Cardiac muscle cell (in vitro differentiated cells and primary cell): ENCODE results near the gene C17orf107. TPM values are rescaled to one million over a fixed set of nuclear protein-coding genes. Genes with fewer than 3 reads are reported as not detected.
A peak's percentile ranks its signal among the peaks of the same experiment; 100 is the strongest.

ENCODE experiments used
- DNase-seq, 2 donors: peaks; one replicate each; pipeline versions ENCODE4 v3.0.0 to v3.0.0-alpha.2; 2010 to 2017; ENCODE audit warnings: low read depth in 1 of 2, low spot score in 1 of 2
- H3K27ac ChIP-seq: fragments of 200-600 bp; sonication (generic); 2 replicates; pipeline ENCODE4 v1.5.1; 2016
- H3K27me3 ChIP-seq: fragments of 200-600 bp; sonication (generic); 2 replicates; pipeline ENCODE4 v1.6.0; 2016; ENCODE audit warnings: control low read depth
- H3K36me3 ChIP-seq: fragments of 200-600 bp; sonication (generic); 2 replicates; pipeline ENCODE4 v1.5.1; 2016; ENCODE audit warnings: control low read depth
- H3K4me1 ChIP-seq: fragments of 200-600 bp; sonication (generic); 2 replicates; pipeline ENCODE4 v1.8.1; 2017; ENCODE audit warnings: low read depth, mild to moderate bottlenecking, mixed run types
- H3K4me3 ChIP-seq: fragments of 200-600 bp; sonication (generic); 2 replicates; pipeline ENCODE4 v1.5.1; 2016; ENCODE audit warnings: mild to moderate bottlenecking
- H3K9me3 ChIP-seq: fragments of 200-600 bp; sonication (generic); 2 replicates; pipeline ENCODE4 v1.5.1; 2017; ENCODE audit warnings: low read depth, mild to moderate bottlenecking, control low read depth
- CTCF ChIP-seq: IDR thresholded peaks from 2 replicates; pipeline ENCODE4 v1.5.1; 2012; ENCODE audit warnings: low read depth, mild to moderate bottlenecking, low read length
- polyA plus RNA-seq: library from polyadenylated mRNA; unstranded; fragments of >200 nt; fragmentation: Nextera tagmentation; extraction: Ambion mirVana; gene quantifications from 2 replicates; pipeline ENCODE4 v1.2.1, GENCODE V29; 2016
- total RNA-seq: library from RNA; depleted of rRNA; stranded (reverse); fragments of >200 nt; gene quantifications from 2 replicates; pipeline ENCODE4 v1.2.3, GENCODE V29; 2016

Gene C17orf107
- total and polyA plus RNA-seq, 2 experiments from 2014 or later: 1.3 to 7.4 TPM

DNA sequence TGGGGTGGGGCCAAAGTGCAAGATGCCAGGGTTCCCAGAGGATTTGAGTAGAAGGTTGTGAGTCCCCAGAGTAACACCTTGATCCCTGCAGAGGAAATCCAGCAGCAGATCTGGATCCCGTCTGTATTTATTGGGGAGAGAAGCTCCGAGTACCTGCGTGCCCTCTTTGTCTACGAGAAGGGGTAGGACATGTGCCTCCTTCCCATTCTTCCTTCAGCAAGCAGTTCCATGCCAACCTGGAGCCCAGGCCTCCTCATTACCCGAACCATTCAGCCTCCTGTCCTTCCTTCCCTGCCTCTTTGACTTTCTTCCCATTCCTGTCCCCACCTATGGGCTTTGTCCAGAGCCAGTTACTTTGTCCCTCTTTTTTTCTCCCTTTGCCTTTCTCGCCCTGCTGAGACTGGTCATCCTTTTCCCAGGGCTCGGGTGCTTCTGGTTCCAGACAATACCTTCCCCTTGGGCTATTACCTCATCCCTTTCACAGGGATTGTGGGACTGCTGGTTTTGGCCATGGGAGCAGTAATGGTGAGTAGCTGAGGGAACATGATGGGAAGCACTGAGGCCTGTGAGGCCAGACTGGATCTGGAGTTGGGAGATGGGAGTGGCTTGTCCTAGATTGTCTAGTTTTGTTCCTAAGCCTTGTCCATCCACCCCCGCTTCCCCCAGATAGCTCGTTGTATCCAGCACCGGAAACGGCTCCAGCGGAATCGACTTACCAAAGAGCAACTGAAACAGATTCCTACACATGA lies 43.6 kb downstream of the C17orf107 start:
- H3K27me3 ChIP-seq: no peaks in the 10 kb centered on the region
- H3K9me3 ChIP-seq: no peaks in the 10 kb centered on the region
- H3K4me1 ChIP-seq: peaks cover 23% of the 10 kb centered on the region
- DNase-seq: no peak
- peaks cover 35% of the 10 kb centered on the region for H3K36me3 ChIP-seq
- no peak overlapping the region for H3K4me3 ChIP-seq
- H3K27ac ChIP-seq: peak overlapping the region; percentile 16
- no peak for TF ChIP-seq CTCF

DNA sequence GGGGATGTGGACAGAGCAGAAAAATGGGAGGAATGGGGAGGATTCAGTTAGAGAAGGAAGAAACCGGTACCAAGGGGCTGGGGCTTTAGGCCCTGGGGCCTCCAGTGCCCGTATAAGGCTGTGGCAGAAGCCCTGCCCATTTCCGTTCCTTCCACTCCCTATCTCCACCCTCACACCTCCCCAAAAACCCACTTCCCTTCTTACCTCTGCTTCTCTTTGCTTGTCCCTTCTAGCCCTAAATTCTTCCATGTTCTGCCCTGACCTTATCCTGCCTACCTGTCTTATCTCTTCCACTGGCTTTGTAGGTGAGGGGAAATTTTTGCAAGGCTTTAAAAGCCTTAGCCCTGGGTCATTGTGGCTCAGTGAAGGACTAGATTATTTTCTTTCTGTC lies 44.8 kb downstream of the C17orf107 start:
- H3K27ac ChIP-seq: peak overlapping the region; percentile 94
- H3K9me3 ChIP-seq: no peaks in the 10 kb centered on the region
- TF ChIP-seq CTCF: no peak
- no peak overlapping the region for H3K4me3 ChIP-seq
- no peak for DNase-seq
- H3K36me3 ChIP-seq: peaks cover 32% of the 10 kb centered on the region
- no peaks in the 10 kb centered on the region for H3K27me3 ChIP-seq
- H3K4me1 ChIP-seq: peaks cover 15% of the 10 kb centered on the region

- H3K27me3 ChIP-seq: no peaks in the 10 kb centered on the region
- TF ChIP-seq CTCF: no peak
- DNase-seq: no peak
- H3K4me1 ChIP-seq: peaks cover 15% of the 10 kb centered on the region
- H3K4me3 ChIP-seq: no peak overlapping the region
- peaks cover 32% of the 10 kb centered on the region for H3K36me3 ChIP-seq
- H3K27ac ChIP-seq: peak overlapping the region; percentile 94
- no peaks in the 10 kb centered on the region for H3K9me3 ChIP-seq
Measured at GRCh38 chr17:4944554-4945175, 45.3 kb downstream of the C17orf107 start.

DNA sequence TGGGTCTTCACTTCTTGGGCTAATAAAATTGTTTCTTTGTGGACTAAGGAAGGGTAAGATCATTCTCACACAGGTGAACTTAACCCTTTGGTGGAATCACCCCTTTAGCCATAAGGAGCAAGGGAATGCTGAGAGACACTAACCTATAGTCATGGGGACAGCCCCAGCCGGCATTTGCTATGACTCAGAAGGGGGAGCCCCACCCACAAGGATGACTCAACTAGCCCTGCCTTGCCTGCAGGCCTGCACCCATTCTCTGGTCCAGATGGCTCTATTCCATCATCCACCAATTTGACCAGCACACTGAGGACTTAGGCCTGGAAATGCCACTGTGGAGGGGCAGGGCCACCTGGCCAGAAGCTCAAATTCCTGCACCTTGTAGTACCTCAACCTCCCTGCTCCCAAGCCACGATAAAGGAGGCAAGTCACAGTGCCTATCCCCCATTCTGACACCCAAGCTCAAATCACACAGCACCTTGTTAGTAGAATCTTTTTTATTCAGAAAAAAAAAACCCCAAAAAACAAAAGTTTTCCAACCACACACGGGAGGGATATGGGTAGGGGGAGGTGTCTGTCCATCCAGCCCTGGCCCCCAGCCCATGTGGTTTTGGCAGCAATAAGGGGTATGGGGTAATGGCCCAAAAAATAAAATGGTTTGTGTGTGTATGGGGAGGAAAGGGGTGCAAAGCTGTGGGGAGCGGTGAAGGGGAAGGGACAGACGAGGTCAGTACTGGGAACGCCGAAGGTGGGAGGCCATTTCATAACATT lies 46.0 kb downstream of the C17orf107 start:
- peak in 1 of 2 donors; percentile 90 for DNase-seq
- peak overlapping the region; percentile 94 for H3K27ac ChIP-seq
- H3K36me3 ChIP-seq: peaks cover 32% of the 10 kb centered on the region
- no peak overlapping the region for H3K4me3 ChIP-seq
- no peaks in the 10 kb centered on the region for H3K9me3 ChIP-seq
- TF ChIP-seq CTCF: no peak
- peaks cover 15% of the 10 kb centered on the region for H3K4me1 ChIP-seq
- no peaks in the 10 kb centered on the region for H3K27me3 ChIP-seq

- Histone ChIP-seq H3K4me1 (peaks cover 20% of the 10 kb centered on the region), H3K9me3 (no peaks in the 10 kb centered on the region), H3K36me3 (peaks cover 32% of the 10 kb centered on the region), H3K4me3 (no peak overlapping the region), H3K27me3 (no peaks in the 10 kb centered on the region), H3K27ac (peak overlapping the region; percentile 94)
- no peak for DNase-seq
- no peak for TF ChIP-seq CTCF
Measured at GRCh38 chr17:4945944-4946280, 46.6 kb downstream of the C17orf107 start.
